AG09309 (cell line): Measurements from ENCODE around the gene ZNF30.

ENCODE experiments used
- DNase-seq: peaks from one replicate; pipeline ENCODE4 v3.0.0-alpha.2; 2010; ENCODE audit warnings: low read depth
- H3K4me3 ChIP-seq: 2 replicates; pipeline ENCODE4 v1.5.1; 2011; ENCODE audit warnings: mild to moderate bottlenecking, low read depth, low read length, moderate library complexity; ENCODE audit not compliant: control insufficient read depth
- TF ChIP-seq, protein P1 (sequence below): IDR thresholded peaks from 2 replicates; pipeline ENCODE4 v1.5.1; 2011; ENCODE audit warnings: mild to moderate bottlenecking, low read depth, low read length, inconsistent platforms; ENCODE audit not compliant: insufficient read depth, control insufficient read depth; ENCODE audit errors: missing control alignments

The ZNF30 gene

DNA sequence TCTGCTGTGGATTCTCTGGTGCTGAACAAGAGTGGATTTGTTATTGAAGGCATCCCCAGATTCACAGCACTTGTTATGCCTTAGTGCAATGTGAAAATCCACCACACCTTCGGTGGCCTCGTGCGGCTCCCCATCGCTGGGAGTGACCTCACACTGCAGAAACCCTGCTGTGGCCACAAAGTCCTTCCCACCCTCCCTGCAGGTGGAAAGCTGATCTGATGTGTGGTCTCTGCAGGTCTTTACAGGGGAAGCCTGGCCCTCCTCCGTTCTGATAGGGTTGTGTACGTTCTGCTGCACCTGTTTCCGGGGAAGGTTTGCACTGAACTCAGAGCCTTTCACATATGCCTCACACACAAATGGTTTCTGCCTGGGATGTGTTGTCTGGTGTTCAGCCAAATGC, 32.3 kb downstream of the ZNF30 start:
- DNase-seq: no peak
- H3K4me3 ChIP-seq: no peak overlapping the region
- TF ChIP-seq, protein P1, sequence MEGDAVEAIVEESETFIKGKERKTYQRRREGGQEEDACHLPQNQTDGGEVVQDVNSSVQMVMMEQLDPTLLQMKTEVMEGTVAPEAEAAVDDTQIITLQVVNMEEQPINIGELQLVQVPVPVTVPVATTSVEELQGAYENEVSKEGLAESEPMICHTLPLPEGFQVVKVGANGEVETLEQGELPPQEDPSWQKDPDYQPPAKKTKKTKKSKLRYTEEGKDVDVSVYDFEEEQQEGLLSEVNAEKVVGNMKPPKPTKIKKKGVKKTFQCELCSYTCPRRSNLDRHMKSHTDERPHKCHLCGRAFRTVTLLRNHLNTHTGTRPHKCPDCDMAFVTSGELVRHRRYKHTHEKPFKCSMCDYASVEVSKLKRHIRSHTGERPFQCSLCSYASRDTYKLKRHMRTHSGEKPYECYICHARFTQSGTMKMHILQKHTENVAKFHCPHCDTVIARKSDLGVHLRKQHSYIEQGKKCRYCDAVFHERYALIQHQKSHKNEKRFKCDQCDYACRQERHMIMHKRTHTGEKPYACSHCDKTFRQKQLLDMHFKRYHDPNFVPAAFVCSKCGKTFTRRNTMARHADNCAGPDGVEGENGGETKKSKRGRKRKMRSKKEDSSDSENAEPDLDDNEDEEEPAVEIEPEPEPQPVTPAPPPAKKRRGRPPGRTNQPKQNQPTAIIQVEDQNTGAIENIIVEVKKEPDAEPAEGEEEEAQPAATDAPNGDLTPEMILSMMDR: no peak

DNA sequence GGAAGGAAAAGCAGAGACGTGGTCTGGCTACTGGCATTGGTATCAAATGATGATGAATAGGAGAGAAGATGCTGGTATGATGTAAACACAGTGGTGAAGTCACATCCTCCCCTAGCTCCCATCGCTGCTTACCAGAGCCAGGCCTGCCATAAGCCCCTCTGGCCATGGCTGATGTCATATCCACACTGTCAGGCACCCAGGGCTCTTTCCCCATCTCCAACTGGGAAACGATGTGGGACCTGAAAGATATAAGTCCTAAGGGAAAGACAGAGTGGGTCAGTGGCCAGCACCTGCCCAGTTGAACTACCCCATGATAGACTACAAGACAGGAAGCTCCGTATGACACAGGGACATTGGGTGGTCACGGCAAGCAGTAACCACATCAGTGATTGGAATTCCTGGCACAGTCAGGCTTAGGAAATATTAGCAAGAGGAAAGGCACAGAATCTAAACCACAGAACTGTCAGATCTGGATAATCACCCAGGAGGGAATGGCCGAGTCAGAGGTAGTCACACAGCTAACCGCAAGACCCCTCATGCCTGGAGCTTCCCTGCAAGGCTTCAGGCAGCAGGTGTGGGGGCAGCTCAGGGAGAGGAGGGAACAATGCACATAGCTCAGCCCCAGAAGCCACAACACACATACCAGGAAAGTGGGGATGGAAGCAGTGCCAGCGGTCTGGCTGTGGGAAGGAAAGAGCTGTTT, 33.6 kb downstream of the ZNF30 start:
- H3K4me3 ChIP-seq: no peak overlapping the region
- DNase-seq: peak; percentile 20
- TF ChIP-seq, protein P1: no peak

- DNase-seq: no peak
- TF ChIP-seq, protein P1: no peak
- H3K4me3 ChIP-seq: no peak overlapping the region
Observed at GRCh38 chr19:34960940-34961679, 34.4 kb downstream of the ZNF30 start.

- TF ChIP-seq, protein P1: no peak
- no peak overlapping the region for H3K4me3 ChIP-seq
- no peak for DNase-seq
Observed at GRCh38 chr19:34961775-34962686, 35.3 kb downstream of the ZNF30 start.

DNA sequence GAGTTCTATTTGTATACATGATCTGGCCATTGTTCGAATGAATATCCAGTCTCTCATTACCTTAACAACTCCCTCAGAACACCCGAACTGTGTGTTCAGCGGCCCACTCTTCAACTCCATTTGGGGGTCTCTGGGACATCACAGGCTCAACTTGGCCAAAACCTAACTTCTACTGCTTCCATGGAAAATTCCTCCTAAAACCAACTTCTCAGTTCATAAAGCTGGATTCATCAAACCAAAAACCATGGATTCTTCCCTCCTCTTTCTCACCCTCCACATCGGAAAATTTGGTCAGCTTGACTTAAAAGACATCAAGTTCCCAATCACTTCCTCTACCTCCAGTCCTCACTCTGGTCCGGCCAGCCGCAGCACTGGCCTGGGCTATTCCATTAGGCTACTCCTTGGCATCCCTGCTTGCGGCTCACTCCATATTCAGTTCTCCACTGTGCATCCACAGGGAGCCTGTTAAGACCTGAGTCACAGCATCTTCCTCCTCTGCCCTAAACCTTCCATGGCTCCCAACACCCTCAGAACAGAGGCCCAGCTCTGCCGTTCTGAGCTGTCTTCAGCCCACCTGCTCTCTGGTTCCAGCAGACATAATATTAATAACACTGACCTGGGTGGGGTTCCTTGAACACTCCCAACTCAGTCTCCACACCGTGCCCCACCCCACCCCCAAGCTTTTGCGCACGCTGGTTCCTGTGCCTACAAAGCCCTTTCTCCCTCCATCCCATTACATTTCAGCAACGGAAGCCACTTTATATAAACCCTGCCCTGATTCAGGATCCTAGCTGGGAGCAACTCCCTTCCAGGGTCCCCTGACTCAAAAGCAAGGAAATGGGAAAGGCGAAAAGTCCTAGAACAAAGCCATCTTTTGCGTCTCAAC, 36.2 kb downstream of the ZNF30 start:
- TF ChIP-seq, protein P1: no peak
- H3K4me3 ChIP-seq: peak overlapping the region; percentile 87
- no peak for DNase-seq
